Smooth muscle cell (in vitro differentiated cells): ENCODE data around the gene CERS6. TPM values are rescaled to one million over a fixed set of nuclear protein-coding genes. Genes with fewer than 3 reads are reported as not detected.

Experiments used
- DNase-seq: peaks from one replicate; lab custom pipeline; 2025; ENCODE audit not compliant: unreplicated experiment; lab: John Stamatoyannopoulos, UW
- H2AFZ ChIP-seq: fragments of 200-600 bp; sonication (generic); 2 replicates; pipeline ENCODE4 v1.6.0; 2016; ENCODE audit warnings: antibody characterized with exemption, low read depth, mild to moderate bottlenecking
- H3F3A ChIP-seq: fragments of 200-600 bp; sonication (generic); 2 replicates; pipeline ENCODE4 v1.6.0; 2017; ENCODE audit warnings: antibody characterized with exemption, low read depth
- H3K27ac ChIP-seq: fragments of 200-600 bp; sonication (generic); 2 replicates; pipeline ENCODE4 v1.5.1; 2016; ENCODE audit warnings: low read depth, mild to moderate bottlenecking
- H3K27me3 ChIP-seq: fragments of 200-600 bp; sonication (generic); 2 replicates; pipeline ENCODE4 v1.6.1; 2016; ENCODE audit warnings: low read depth, mild to moderate bottlenecking
- H3K36me3 ChIP-seq: fragments of 200-600 bp; sonication (generic); 2 replicates; pipeline ENCODE4 v1.5.1; 2016; ENCODE audit warnings: low read depth
- H3K4me1 ChIP-seq: fragments of 200-600 bp; sonication (generic); 2 replicates; pipeline ENCODE4 v1.5.1; 2016; ENCODE audit warnings: low read depth
- H3K4me2 ChIP-seq: fragments of 200-600 bp; sonication (generic); 2 replicates; pipeline ENCODE4 v1.6.0; 2016; ENCODE audit warnings: mild to moderate bottlenecking
- H3K4me3 ChIP-seq: fragments of 200-600 bp; sonication (generic); 2 replicates; pipeline ENCODE4 v1.5.1; 2016; ENCODE audit warnings: mild to moderate bottlenecking
- H3K79me2 ChIP-seq: fragments of 200-600 bp; sonication (generic); 2 replicates; pipeline ENCODE4 v1.6.0; 2016; ENCODE audit warnings: low read depth, mild to moderate bottlenecking
- H3K9ac ChIP-seq: fragments of 200-600 bp; sonication (generic); 2 replicates; pipeline ENCODE4 v1.6.0; 2016; ENCODE audit warnings: low read depth
- H3K9me3 ChIP-seq: fragments of 200-600 bp; sonication (generic); replicated peaks from 2 replicates; pipeline ENCODE4 v1.5.1; 2016; ENCODE audit warnings: low read depth
- H4K20me1 ChIP-seq: fragments of 200-600 bp; sonication (generic); 2 replicates; pipeline ENCODE4 v1.6.0; 2016; ENCODE audit warnings: low read depth
- WGBS: methylation state at CpG from one replicate; pipeline ENCODE4 v1.1.7; 2016; ENCODE audit warnings: low lambda C conversion rate; 5-methylcytosine and 5-hydroxymethylcytosine counted together
- polyA plus RNA-seq: library from polyadenylated mRNA; unstranded; fragments of >200 nt; fragmentation: Nextera tagmentation; extraction: Ambion mirVana; gene quantifications from 2 replicates; pipeline ENCODE4 v1.2.1, GENCODE V29; 2016
- total RNA-seq: library from RNA; depleted of rRNA; stranded (reverse); fragments of >200 nt; gene quantifications from 2 replicates; pipeline ENCODE4 v1.2.3, GENCODE V29; 2014
- TF ChIP-seq, protein P1 (sequence below): fragments of 200-600 bp; sonication (generic); IDR thresholded peaks from 2 replicates; pipeline ENCODE4 v1.5.1; 2017; ENCODE audit warnings: borderline replicate concordance, mild to moderate bottlenecking, antibody characterized with exemption; ENCODE audit not compliant: insufficient read depth, poor library complexity, severe bottlenecking

The CERS6 gene
- total and polyA plus RNA-seq, 2 experiments from 2014 or later = 9.2 to 26.6 TPM

DNA sequence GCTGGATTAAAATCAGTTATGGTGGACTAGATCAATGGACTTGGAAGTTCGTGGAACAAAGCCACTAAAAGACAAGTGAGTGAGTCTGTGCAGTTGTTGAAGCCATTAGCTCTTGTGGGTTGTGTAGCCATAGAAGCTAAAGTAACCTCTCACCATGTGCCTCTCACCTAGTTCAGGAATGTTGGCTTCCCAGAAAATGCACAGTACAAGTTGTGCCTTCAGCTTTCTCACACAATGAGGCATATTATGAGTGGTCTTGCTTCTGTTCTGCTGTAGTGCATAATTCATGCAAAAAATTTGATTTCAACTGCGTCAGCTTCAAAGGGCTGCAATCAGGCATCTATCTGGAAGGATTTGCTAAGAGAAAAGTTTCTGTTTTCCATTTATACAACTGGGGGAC lies 26.2 kb downstream of the CERS6 start:
- 28% methylated on average over 2 of the region's 2 CpGs for WGBS
- Histone ChIP-seq H3K9me3 (no peaks in the 10 kb centered on the region), H3K9ac (no peak overlapping the region), H3F3A (peaks cover 3% of the 10 kb centered on the region), H3K36me3 (no peaks in the 10 kb centered on the region), H4K20me1 (peaks cover 42% of the 10 kb centered on the region), H3K27me3 (no peaks in the 10 kb centered on the region), H3K4me3 (no peak overlapping the region), H3K4me1 (peaks cover 7% of the 10 kb centered on the region), H3K27ac (no peak overlapping the region), H3K79me2 (peaks cover 41% of the 10 kb centered on the region), H3K4me2 (peak overlapping the region; percentile 41), H2AFZ (no peak overlapping the region)
- no peak for DNase-seq
- TF ChIP-seq, protein P1, sequence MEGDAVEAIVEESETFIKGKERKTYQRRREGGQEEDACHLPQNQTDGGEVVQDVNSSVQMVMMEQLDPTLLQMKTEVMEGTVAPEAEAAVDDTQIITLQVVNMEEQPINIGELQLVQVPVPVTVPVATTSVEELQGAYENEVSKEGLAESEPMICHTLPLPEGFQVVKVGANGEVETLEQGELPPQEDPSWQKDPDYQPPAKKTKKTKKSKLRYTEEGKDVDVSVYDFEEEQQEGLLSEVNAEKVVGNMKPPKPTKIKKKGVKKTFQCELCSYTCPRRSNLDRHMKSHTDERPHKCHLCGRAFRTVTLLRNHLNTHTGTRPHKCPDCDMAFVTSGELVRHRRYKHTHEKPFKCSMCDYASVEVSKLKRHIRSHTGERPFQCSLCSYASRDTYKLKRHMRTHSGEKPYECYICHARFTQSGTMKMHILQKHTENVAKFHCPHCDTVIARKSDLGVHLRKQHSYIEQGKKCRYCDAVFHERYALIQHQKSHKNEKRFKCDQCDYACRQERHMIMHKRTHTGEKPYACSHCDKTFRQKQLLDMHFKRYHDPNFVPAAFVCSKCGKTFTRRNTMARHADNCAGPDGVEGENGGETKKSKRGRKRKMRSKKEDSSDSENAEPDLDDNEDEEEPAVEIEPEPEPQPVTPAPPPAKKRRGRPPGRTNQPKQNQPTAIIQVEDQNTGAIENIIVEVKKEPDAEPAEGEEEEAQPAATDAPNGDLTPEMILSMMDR = no peak

DNA sequence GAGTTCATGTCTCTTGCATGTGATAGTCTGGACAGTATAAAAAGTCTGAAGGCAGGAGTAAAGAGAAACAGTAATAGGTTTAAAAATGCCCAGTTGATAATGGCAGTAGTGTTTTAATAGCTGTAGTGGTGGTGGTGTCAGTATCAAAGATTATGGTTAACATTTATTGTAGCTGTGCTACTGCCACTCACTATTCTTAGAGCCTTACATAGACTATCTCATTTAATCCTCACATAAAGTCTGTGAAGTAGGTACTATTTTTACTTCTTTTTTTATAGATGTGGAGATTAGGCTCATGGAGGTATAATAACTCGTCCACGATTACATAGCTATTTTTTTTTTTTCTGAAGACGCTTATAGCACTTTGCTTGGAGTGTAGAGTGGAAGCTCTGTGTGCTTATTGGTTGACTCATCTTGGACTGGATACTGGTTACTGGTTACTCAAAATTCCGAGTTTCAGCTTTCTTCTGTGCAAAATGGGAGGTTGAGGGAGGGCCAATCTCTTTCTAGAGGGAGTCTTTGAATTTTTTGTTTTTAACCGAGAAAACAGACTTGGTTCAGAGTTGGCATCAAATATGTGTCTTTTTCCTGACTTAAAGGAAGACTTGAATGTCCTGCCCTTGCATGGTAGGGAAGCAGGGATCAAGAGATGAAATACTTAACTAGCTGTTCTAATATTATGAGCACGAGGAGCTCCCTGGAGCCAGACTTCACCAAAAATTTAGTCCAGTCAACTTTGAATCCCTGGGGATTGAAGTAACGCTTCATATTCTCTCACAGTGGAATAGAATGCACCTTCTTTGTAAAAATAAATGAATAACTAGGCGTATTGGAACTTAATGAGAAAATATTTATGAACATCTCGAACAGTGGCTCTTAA lies 27.1 kb downstream of the CERS6 start:
- Histone ChIP-seq H3K27ac (no peak overlapping the region), H3K36me3 (no peaks in the 10 kb centered on the region), H3K4me2 (peak overlapping the region; percentile 41), H3K4me1 (peaks cover 3% of the 10 kb centered on the region), H3K9ac (no peak overlapping the region), H3K27me3 (no peaks in the 10 kb centered on the region), H3K9me3 (no peaks in the 10 kb centered on the region), H3F3A (peaks cover 3% of the 10 kb centered on the region), H3K4me3 (no peak overlapping the region), H2AFZ (no peak overlapping the region), H3K79me2 (peaks cover 42% of the 10 kb centered on the region), H4K20me1 (peaks cover 35% of the 10 kb centered on the region)
- WGBS = 76% methylated on average over 9 of the region's 9 CpGs
- DNase-seq = no peak
- TF ChIP-seq, protein P1 = no peak

DNA sequence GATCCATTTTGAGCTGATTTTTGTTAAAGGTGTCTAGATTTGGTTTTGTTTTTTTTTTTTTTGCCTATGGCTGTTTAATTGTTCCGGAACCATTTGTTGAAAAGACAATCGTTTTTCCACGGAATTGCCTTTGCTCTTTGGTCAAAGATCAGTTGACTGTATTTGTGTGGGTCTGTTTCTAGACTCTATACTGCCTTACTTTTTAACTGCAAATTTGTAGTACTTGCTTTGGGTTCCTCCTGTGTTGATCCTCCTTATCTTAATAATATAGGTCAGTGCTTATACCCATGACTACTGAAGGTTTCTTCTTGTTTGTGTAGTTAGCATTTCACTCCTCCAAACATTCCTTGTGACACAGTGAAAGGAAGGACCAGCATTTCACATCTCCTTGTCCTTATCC lies 30.4 kb downstream of the CERS6 start:
- Histone ChIP-seq H3K4me3 (no peak overlapping the region), H3K4me1 (peaks cover 21% of the 10 kb centered on the region), H3K27ac (no peak overlapping the region), H4K20me1 (peaks cover 12% of the 10 kb centered on the region), H3K4me2 (no peak overlapping the region), H3F3A (no peaks in the 10 kb centered on the region), H3K79me2 (peaks cover 38% of the 10 kb centered on the region), H3K36me3 (no peaks in the 10 kb centered on the region), H3K27me3 (no peaks in the 10 kb centered on the region), H3K9me3 (no peaks in the 10 kb centered on the region), H2AFZ (no peak overlapping the region), H3K9ac (no peak overlapping the region)
- 81% methylated on average over 3 of the region's 3 CpGs for WGBS
- no peak for DNase-seq
- TF ChIP-seq, protein P1 = no peak
